ENCODE results near the gene MGAT5.
"Not testable (repeated sequence)": the region's sequence is repeated elsewhere in the genome, so short reads cannot be mapped to it uniquely, and the experiment has no call there.

The MGAT5 gene

GRCh38 chr2:134293719-134294537 is 40.1 kb downstream of the MGAT5 start:
- no peak for DNase-seq
- Mint-ChIP-seq H3K4me1 (no peaks in the 10 kb centered on the region), H3K27ac (no peak overlapping the region), H3K36me3 (ENCODE audit: low read depth) (peaks cover 11% of the 10 kb centered on the region), H3K9me3 (no peaks in the 10 kb centered on the region), H3K4me3 (no peak overlapping the region), H3K27me3 (ENCODE audit: low read depth, poor library complexity) (no peaks in the 10 kb centered on the region)
- TF ChIP-seq, protein P1, sequence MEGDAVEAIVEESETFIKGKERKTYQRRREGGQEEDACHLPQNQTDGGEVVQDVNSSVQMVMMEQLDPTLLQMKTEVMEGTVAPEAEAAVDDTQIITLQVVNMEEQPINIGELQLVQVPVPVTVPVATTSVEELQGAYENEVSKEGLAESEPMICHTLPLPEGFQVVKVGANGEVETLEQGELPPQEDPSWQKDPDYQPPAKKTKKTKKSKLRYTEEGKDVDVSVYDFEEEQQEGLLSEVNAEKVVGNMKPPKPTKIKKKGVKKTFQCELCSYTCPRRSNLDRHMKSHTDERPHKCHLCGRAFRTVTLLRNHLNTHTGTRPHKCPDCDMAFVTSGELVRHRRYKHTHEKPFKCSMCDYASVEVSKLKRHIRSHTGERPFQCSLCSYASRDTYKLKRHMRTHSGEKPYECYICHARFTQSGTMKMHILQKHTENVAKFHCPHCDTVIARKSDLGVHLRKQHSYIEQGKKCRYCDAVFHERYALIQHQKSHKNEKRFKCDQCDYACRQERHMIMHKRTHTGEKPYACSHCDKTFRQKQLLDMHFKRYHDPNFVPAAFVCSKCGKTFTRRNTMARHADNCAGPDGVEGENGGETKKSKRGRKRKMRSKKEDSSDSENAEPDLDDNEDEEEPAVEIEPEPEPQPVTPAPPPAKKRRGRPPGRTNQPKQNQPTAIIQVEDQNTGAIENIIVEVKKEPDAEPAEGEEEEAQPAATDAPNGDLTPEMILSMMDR (IDR thresholded peaks at IDR 0.05), result no peak

GRCh38 chr2:134294598-134294997 is 40.7 kb downstream of the MGAT5 start:
- H3K9me3 Mint-ChIP-seq; H3K4me3 Mint-ChIP-seq; H3K4me1 Mint-ChIP-seq; H3K27ac Mint-ChIP-seq; H3K27me3 Mint-ChIP-seq (ENCODE audit: low read depth, poor library complexity); DNase-seq: not testable (repeated sequence)
- H3K36me3 Mint-ChIP-seq (ENCODE audit: low read depth), result peaks cover 11% of the 10 kb centered on the region

- Mint-ChIP-seq H3K27ac (no peak overlapping the region), H3K27me3 (ENCODE audit: low read depth, poor library complexity) (no peaks in the 10 kb centered on the region)
- TF ChIP-seq, protein P1 (IDR thresholded peaks at IDR 0.05), result no peak
Measured at GRCh38 chr2:134295441-134295840, 41.6 kb downstream of the MGAT5 start.

DNA sequence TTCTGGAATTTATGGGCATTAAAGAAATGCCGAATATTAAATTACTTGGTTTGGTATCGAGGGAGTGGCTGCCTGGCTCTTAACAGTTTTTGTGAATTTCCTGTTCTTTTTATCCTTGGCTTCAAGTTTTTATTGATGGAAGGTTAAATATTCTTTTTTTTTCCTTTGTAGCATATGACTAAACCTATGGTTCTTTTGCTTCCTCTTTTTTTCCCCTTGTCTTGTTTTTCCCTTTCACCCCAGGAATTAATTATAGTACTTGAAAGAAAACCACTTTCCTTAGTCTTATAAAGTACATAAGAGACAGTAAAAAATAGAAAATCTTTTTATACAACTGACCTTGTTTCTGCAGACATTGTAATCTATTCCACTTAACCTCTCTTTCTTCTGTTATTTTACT is 42.4 kb downstream of the MGAT5 start:
- Mint-ChIP-seq H3K36me3 (ENCODE audit: low read depth) (peaks cover 11% of the 10 kb centered on the region), H3K27me3 (ENCODE audit: low read depth, poor library complexity) (no peaks in the 10 kb centered on the region), H3K27ac (no peak overlapping the region), H3K4me3 (no peak overlapping the region), H3K9me3 (no peaks in the 10 kb centered on the region), H3K4me1 (peaks cover 4% of the 10 kb centered on the region)
- no peak for DNase-seq
- TF ChIP-seq, protein P1 (IDR thresholded peaks at IDR 0.05), result no peak

More at GRCh38 chr2:134295441-134295840, 41.6 kb downstream of the MGAT5 start:
- Mint-ChIP-seq H3K9me3 (no peaks in the 10 kb centered on the region), H3K36me3 (ENCODE audit: low read depth) (peaks cover 11% of the 10 kb centered on the region), H3K4me1 (peaks cover 3% of the 10 kb centered on the region), H3K4me3 (no peak overlapping the region)
- no peak for DNase-seq

GRCh38 chr2:134299334-134299733 is 45.5 kb downstream of the MGAT5 start:
- H3K4me1 Mint-ChIP-seq, result peaks cover 4% of the 10 kb centered on the region
- no peaks in the 10 kb centered on the region for H3K27me3 Mint-ChIP-seq (ENCODE audit: low read depth, poor library complexity)
- no peak for DNase-seq
- H3K4me3 Mint-ChIP-seq, result no peak overlapping the region
- no peak overlapping the region for H3K27ac Mint-ChIP-seq
- H3K36me3 Mint-ChIP-seq (ENCODE audit: low read depth), result peaks cover 17% of the 10 kb centered on the region
- TF ChIP-seq, protein P1 (IDR thresholded peaks at IDR 0.05), result no peak
- H3K9me3 Mint-ChIP-seq, result peaks cover 10% of the 10 kb centered on the region

- TF ChIP-seq, protein P1 (IDR thresholded peaks at IDR 0.05), result no peak
- no peak for DNase-seq
- peaks cover 10% of the 10 kb centered on the region for H3K9me3 Mint-ChIP-seq
- no peak overlapping the region for H3K4me3 Mint-ChIP-seq
- no peaks in the 10 kb centered on the region for H3K27me3 Mint-ChIP-seq (ENCODE audit: low read depth, poor library complexity)
- H3K27ac Mint-ChIP-seq, result no peak overlapping the region
- H3K4me1 Mint-ChIP-seq, result peaks cover 4% of the 10 kb centered on the region
- H3K36me3 Mint-ChIP-seq (ENCODE audit: low read depth), result peaks cover 17% of the 10 kb centered on the region
Measured at GRCh38 chr2:134300585-134300984, 46.7 kb downstream of the MGAT5 start.

Data from nephron progenitor cell (in vitro differentiated cells).